G401 (cell line): ENCODE measurements around the gene STEAP1. TPM values are rescaled to one million over a fixed set of nuclear protein-coding genes. Genes with fewer than 3 reads are reported as not detected.
A peak's percentile ranks its signal among the peaks of the same experiment; 100 is the strongest.

Experiments used
- DNase-seq: peaks from one replicate; pipeline ENCODE4 v3.0.0-alpha.2; 2015; ENCODE audit warnings: low spot score
- in situ Hi-C: cut with HindIII; loops from 2 replicates; pipeline ENCODE4 v1.10.0; 2016; ENCODE audit warnings: low sequenced_read_pairs, mixed read lengths
- total RNA-seq: library from RNA; depleted of rRNA; stranded (reverse); fragments of >200 nt; shearing (Covaris generic); gene quantifications from 2 replicates; pipeline ENCODE4 v1.2.3, GENCODE V29; 2014; rRNA removed

STEAP1 gene
- total RNA-seq, 1 experiment from 2014 or later, result not detected

- in situ Hi-C loops, result no loop called here
- no peak for DNase-seq
Observed at GRCh38 chr7:90207956-90208355, 53.7 kb downstream of the STEAP1 start.

- in situ Hi-C loops, result no loop called here
Observed at GRCh38 chr7:90209776-90210175, 55.5 kb downstream of the STEAP1 start.

GRCh38 chr7:90210475-90210874 is 56.2 kb downstream of the STEAP1 start:
- in situ Hi-C loops, result no loop called here
- no peak for DNase-seq

More at GRCh38 chr7:90209776-90210175, 55.5 kb downstream of the STEAP1 start:
- DNase-seq, result no peak

GRCh38 chr7:90210981-90211380 is 56.7 kb downstream of the STEAP1 start:
- peak; percentile 49 for DNase-seq
- in situ Hi-C loops, result no loop called here

GRCh38 chr7:90211391-90212148 is 57.3 kb downstream of the STEAP1 start, which contains the start of gene STEAP2:
TSS of gene STEAP2 (plus strand) at chr7:90211740. CDS start at chr7:90225083, 13,343 bp downstream.
- DNase-seq, result peak; percentile 88
- in situ Hi-C loops, result no loop called here

GRCh38 chr7:90212149-90212495 is 57.9 kb downstream of the STEAP1 start:
- in situ Hi-C loops, result no loop called here
- peak; percentile 60 for DNase-seq

GRCh38 chr7:90213521-90213920 is 59.3 kb downstream of the STEAP1 start:
- no peak for DNase-seq
- in situ Hi-C loops, result no loop called here

Other genes with a start within 250 kb of the STEAP1 start
- gene STEAP2, start 57.3 kb downstream of the STEAP1 start, total RNA-seq, result 0.10 and 0.80 TPM in 2 replicates
- 1.4 and 3.3 TPM in 2 replicates for gene CFAP69, start 90.7 kb downstream of the STEAP1 start, total RNA-seq
- not detected in 2 replicates for gene FAM237B, start 166.8 kb downstream of the STEAP1 start, total RNA-seq
- gene GTPBP10, start 192.2 kb downstream of the STEAP1 start, total RNA-seq, result 9.0 and 15.0 TPM in 2 replicates
- gene CLDN12, start 249.0 kb downstream of the STEAP1 start, total RNA-seq, result 20.1 and 22.8 TPM in 2 replicates